ENCODE measurements around the gene ADCY10.
A peak's percentile ranks its signal among the peaks of the same experiment; 100 is the strongest.
"Not testable (repeated sequence)": the region's sequence is repeated elsewhere in the genome, so short reads cannot be mapped to it uniquely, and the experiment has no call there.

ADCY10 gene

GRCh38 chr1:167808104-167808503, 105.8 kb downstream of the ADCY10 start:
- DNase-seq, result no peak

GRCh38 chr1:167806676-167807075, 107.3 kb downstream of the ADCY10 start:
- DNase-seq, result not testable (repeated sequence)

DNA sequence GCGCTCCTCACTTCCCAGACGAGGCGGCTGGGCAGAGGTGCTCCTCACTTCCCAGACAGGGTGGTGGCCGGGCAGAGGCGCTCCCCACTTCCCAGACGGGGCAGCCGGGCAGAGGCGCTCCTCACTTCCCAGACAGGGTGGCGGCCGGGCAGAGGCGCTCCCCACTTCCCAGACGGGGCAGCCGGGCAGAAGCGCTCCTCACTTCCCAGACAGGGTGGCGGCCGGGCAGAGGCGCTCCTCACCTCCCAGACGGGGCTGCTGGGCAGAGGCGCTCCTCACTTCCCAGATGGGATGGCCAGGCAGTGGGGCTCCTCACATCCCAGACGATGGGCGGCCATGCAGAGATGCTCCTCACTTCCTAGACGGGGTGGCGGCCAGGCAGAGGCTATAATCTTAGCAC, 107.7 kb downstream of the ADCY10 start:
- not testable (repeated sequence) for DNase-seq

DNA sequence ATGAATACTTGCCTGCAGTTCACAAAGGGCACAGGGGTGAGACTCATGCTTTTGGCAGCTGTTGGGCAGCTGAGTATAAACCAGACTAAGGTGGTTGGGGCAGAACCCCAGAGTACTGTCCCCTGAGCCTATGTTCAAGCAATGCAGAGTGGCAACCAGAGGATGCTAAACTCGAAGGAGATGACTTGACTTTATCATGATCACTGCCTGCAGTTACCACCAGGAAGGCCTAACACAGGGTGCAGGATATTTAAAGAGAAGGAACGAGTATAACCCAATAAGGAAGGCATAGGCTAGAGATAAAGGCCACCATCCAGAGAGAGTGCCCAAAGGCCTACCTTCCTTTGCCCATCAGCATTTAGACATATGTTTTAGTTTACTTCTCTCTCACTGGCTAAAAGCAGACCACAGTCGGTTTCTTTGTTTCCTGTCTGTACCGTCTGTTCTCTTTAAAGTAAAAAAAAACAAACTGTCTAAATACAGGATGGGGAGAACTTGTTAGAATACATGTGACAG, 108.8 kb downstream of the ADCY10 start:
- peak in 1 of 2 donors; percentile 46 for DNase-seq

DNA sequence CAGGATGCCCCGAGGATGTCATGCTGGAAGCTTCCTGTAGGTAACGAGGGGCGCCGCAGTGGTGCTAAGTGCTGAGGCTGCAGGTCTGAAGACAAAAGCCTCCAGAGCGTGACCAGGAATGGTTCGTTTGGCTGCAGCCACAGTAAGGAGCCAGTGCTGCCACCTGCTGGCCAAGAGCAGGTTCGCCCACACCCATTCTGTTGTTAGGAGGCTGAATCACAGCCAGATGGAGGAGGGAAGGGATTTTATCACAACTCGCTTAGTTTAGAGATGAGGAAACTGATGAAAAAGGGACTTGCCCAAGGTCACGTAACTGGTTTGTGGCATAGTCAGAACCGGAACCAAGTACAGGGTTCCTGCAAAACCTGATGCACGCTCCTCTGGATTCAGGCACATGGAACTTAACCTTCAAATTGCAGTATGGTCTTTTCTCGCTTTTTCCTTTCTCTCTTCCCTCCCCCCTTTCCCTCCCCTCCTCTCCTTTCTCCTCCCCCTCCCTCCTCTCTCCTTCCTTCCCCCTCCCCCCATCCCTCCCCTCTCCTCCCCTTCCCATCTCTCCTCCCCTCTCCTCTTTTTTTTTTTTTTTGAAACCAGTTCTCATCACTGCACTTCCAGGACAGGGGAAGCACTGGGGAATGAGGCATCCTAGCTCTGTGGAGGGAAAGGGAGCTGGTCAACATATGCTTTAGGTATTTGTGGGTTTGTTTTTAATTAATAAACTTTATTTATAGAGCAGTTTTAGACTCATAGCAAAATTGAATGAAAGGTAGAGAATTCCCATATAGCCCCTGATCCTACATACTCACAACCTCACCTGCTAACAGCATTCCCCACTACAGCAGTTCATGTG, 110.4 kb downstream of the ADCY10 start:
- DNase-seq, result peak; percentile 86

GRCh38 chr1:167802235-167802634, 111.7 kb downstream of the ADCY10 start:
- no peak for DNase-seq

- no peak for DNase-seq
Measured at GRCh38 chr1:167800251-167800650, 113.7 kb downstream of the ADCY10 start.

GRCh38 chr1:167799747-167800146, 114.2 kb downstream of the ADCY10 start:
- DNase-seq, result no peak

GRCh38 chr1:167798952-167799351, 115.0 kb downstream of the ADCY10 start:
- DNase-seq, result no peak

DNA sequence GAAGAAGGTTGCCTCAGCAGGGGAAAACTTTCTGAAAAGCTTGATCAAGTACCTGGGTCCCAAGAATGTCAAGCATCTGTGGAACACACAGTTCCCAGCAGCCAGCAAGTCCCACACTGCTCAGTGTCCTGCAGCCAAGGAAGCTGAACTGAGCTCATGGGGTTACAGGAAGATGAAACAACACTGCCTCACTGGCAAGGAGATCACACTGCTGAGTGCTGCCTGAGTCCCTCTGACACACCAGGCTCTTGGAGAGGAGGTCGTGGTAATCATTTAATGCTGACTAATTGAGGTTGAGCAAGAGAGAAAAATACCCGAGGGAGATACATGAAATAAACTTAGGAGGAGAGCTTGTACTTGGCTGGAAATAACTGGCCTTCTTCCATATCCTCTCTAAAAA, 116.9 kb downstream of the ADCY10 start:
- peak in 1 of 2 donors; percentile 17 for DNase-seq

GRCh38 chr1:167795810-167796740, 117.9 kb downstream of the ADCY10 start:
- DNase-seq, result no peak

GRCh38 chr1:167794043-167794442, 119.9 kb downstream of the ADCY10 start:
- DNase-seq, result no peak

DNA sequence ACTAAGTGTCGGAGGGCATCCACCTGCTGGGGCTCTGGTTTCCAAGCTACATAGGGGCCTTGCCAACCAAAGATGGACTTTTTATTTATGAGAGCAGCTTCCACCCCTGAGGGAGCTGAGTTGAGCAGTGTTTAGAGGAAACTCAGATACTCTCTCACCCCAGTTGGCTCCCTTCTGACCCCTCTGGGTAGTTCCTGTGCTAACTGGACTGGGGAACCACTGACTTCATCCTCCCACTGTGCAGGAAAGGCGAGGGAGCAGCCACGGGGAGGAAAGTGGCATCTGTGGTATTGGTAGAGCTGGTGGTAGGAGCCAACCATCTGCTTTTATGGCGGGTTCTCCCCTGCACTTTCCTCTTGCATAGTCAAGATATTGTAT, 121.8 kb downstream of the ADCY10 start:
- DNase-seq, result no peak

DNA sequence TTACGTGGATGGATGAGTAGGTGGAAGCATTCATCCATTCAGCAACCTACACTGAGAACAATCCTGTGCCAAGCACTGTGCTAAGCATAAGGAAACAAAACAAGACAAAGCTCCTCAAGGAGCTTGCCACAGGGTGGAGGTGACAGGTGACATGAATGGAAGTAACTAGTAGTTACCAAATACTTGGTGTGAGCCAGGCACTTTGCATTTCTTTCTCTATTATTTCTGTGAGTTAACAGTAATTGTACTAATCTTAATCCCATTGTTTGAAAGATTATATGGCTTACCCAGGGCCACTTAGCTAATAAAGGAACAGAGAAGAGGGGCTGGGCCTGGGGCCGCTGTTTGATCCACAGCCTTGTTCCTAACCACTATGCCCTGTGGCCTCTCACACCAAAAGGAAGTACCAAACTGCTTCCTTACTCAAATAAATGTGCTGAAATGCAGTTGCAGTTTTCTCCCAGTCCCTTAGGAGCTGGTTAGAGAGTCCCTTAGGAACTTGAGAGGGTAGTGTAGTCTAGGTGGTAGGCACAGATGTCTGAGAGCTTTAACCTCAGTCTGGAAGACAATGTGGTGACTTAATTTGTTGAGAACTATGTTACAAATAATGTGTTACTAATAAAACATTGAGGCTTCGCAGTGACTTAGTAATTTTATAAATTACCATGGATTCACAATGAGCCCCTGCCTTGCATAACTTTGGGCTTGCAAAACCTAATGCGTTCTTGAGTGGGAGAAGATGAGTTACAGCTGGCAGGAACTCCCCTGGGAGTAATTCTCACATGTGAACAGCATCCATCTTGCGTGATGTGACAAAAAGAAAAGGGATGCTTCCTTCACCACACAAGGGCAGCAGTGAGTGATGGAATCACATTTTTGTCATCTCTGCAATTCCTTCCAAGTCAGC, 122.4 kb downstream of the ADCY10 start:
- peak in 1 of 2 donors; percentile 7 for DNase-seq

- DNase-seq, result no peak
Measured at GRCh38 chr1:167790117-167790516, 123.8 kb downstream of the ADCY10 start.

DNA sequence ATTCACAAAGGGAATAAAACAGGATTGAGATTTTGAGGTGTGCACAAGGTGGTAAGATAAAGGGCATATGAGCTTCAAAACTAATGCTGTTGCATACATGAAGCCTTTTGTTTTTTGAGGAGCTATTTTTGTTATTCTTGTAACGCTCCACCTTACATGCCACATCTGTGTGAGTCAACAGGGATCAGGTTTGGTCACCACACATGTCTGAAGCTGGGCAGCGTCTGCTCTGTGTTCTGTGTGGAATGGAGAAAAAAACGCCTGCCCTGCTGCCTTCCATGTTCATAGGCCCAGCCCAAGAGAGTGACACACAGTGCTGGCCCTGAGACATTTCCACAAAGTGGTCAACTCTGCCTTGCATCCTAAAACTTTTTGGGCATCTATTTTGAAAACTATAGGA, 124.4 kb downstream of the ADCY10 start:
- no peak for DNase-seq

DNA sequence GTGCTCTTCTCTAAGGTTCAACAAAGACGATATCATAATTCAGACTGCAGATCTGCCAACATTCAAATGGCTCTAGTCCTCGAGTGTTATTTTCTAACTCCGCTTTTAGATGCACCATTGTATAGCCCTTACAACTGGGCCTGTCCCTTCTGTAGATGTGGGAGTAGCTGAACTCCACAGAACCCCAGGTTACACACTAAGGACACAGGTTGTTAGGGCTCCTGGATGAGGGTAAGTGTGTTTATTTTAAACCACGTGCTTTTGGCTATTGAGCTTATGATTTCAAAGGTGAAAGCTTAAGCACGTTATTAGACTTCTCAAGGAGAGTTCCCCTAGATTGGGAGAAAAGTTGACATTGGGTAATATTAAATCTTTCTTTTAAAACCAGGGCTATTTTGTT, 127.4 kb downstream of the ADCY10 start:
- no peak for DNase-seq

DNA sequence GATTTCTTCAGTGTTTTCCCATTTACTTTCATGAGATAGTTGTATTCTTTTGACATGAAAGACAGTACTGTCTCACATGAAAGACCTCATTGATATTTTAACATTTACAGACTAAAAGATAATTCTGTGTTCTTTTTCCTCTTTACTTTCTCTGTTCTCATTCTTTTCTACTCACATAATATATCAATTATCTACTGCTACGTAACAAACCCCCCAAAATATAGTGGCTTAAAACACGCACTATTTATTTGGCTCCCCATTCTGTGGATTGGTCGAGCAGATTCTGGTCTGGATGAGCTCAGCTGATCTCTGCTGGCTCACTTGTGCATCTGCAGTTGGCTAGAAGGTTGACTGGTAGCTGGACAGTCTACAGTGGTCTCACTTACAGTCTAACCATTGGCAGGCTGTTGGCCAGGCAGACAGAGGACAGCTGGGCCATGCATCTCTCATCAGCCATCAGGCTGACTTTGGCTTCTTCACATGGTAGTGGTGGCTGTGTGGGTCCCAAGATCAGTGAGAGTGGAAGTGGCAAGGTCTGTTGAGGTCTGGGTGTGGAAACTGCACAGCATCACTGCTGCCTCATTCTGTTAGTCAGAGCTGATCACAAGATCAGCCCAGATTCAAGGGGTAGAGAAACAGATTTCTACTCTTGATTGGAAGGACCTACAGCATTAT, 128.9 kb downstream of the ADCY10 start:
- no peak for DNase-seq

GRCh38 chr1:167782946-167783345, 131.0 kb downstream of the ADCY10 start:
- DNase-seq, result no peak

- DNase-seq, result no peak
Measured at GRCh38 chr1:167781558-167781957, 132.4 kb downstream of the ADCY10 start.

DNA sequence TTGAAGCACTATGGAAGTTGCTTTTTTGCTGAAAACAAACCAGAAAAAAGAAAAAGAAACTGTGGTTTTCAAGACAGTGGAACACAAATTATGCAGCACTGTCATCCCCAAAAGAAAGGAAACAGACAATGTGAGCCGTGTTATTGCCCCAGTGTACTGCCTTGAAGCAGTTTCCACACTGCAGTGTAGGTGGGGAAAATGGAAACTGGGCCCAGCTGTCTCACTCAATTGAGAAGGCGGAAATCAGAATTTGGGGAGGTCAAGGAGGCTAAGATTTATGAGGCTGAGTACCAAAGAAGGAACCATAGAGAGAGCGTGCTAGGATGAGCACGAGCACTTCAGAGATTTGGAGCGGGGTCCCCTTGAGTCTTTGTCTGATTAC, 136.7 kb downstream of the ADCY10 start:
- DNase-seq, result no peak
